Stimulated activated CD4-positive, alpha-beta T cell treated with anti-CD3 and anti-CD28 coated beads, Interleukin-1b, Interleukin-23, amount 100 ng/mL, for 48 hours (primary cell): Measurements from ENCODE around the gene COBL.

ENCODE experiments used
- DNase-seq: peaks from one replicate; pipeline ENCODE4 v3.0.0-alpha.2; 2020

The COBL gene

DNA sequence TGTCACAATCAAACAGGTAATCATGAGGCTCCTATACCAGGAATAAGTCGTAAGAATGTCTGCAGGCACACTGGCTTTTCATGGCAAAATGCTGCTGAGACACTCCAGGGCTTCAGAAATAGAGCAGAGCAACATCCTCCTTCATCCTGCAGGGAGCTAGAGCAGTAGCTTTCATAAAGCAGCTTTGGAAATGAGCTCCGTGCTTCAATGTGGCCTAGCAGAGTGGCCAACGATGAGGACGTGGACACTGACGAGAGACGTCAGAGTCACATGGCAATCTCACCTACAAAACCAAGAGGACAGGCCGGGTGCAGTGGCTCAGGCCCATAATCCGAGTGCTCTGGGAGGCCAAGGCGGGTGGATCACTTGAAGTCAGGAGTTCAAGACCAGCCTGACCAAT is 9.8 kb downstream of the COBL start:
- no peak for DNase-seq

DNA sequence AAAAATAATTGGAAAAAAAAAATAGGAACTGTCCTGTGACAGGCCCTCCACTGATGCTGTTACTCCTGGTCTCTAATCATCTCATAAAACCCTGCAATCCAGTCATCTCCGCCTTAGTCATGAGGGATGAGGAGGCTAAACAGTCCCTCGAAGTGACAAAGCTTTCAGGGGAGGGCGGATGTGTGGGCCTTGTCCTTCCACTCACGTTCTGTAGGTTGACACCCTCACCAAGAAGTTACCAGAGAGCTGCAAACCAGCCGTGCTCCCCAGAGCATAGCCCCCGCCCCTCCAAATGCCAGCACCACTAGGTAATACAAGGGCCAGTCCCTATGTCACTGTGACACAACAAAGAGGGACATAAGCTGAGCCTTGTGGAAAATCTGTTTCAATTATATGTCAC is 11.9 kb downstream of the COBL start:
- DNase-seq: no peak

DNA sequence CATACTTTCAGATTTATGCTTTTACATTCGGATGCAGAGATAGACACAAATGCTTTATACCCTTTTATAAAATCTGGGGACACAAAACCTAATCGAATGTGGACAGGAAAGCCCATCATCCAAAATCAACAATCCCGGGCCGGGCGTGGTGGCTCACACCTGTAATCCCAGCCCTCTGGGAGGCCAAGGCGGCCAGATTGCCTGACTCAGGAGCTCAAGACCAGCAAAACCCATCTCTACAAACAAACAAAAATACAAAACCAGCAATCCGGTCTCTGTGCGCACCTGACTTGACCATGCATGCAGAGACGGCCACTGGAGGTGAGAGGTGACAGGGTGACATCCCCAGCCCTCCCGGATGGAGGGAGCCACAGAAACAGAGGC is 13.5 kb downstream of the COBL start:
- no peak for DNase-seq

DNA sequence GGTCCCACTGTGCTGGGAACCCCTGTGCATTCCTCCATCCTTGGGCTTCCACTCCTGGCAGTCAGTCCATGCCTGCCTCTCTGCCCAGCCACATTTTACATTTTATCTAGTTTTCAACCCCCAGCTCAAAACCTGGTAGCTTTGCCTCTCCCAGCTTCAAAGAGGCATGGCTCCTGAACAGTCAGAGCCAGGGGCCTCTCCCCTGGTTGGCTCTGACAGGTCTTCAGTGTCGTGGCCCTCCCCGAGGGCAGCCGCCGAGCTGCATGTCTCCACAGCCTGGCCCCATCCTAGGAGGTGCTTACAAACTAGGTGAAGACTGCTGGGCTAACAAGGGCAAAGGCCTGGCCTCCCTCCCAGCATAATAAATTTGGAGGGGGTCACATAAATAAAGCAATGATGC is 14.8 kb downstream of the COBL start:
- no peak for DNase-seq

DNA sequence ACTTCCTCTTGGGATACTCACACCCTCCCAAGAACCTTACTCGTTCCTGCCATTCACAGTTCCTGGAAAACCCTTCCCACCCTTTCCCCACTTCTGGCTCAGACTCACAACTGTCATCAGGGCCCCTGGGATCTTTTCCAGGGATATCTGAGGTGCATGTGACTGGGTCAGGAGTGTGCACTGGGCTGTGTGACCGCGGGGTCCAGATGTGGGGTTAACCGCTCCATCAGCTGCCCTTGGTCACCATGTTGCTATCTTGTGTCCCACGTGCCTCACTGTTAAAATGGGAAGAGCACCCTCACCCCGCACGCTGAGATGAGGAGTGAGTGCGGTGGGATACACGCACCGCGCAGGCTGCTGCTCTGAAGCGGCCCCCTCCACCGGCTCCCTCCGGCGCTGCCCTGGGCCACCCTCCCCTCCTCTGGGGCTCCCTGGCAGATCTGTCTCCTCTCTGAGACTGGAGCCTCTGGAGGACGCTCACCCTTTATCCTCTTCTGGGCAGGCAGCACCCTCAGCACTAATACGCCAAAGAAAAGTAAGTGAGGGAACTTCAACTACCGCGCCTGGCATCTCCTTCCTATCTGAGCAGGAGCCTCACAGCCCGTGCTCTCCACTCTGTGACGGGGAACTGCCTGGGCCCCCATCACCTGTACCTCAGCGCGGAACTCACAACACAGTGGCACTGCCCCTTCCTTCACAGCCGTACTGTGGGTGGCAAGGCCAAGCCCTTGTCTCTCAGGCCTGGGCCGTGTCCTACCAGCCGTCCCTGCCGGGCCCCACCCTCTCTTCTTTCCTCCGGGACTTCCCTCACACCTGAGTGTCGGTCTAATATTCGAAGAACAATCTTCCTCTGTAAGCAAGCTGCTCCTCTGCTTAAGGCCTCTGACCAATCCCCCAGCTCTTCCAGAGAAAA is 15.6 kb downstream of the COBL start:
- no peak for DNase-seq

DNA sequence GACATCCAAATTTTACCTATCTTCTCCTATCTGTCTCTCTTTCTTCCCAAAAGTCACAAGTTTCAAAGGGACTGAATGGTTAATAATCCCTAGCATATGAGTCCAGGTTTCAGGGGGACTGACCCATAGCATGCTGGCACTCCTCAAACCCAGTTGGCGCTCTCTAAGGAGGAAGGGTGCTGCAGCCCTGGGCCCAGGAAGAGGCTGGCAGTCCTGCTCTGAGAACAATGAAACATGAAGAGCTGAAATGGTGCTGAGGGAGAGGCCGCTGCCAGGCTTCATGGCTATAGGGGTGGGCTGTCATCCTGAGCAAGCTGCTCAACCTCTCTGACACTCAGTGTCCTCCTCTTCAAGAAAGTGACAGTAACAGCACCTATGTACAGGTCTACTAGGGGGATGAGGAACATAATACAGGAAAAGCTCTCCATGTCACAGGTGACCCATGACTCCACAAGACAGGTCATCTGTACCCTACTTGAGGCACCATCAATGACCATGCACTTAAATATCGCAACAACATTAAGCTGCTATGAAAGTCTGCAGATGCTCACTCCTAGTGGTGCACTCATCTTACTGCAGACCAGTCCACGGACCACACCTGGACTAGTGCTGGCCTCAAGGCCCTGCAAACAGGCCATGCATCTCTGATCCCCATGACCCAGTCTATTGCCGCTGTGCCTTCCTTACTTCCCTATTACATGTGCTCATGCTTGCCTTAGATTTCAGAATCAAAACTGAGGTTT is 17.0 kb downstream of the COBL start:
- DNase-seq: no peak

DNA sequence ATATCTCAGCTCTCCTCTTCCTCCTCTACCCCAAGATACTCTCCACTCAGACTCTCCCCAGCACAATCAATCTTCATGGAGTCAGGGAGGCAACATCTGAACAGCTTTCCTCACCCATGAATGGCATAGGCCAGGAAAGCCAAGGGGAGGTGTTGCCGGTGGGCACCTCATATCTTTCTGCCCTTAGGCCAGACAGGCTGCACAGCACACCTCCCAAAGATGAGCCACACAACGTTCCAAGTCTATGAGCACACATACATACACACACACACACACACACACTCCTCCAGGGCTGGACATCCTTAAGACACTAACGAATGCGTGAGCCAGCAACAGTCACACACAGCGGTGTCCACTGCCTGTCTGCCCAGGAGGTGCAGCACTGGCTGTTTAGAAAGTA is 17.7 kb downstream of the COBL start:
- no peak for DNase-seq

DNA sequence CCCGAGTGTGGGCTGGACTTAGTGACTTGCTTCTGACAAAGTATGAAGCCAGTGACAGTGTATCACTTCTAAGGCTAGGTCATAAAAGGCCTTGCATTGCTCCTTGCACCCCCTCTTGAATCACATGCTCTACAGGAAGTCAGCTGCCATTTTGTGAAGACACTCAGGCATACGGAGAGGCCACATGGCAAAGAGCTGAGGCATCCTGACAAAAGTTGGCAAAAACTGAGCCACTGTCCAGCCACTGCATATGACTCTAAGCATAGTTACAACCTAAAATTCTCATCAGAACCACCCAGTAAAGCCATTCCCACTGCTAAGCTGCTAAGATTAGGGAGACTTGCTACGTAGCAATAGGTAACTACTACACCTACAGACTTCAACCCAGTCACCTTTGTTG is 18.6 kb downstream of the COBL start:
- DNase-seq: no peak

DNA sequence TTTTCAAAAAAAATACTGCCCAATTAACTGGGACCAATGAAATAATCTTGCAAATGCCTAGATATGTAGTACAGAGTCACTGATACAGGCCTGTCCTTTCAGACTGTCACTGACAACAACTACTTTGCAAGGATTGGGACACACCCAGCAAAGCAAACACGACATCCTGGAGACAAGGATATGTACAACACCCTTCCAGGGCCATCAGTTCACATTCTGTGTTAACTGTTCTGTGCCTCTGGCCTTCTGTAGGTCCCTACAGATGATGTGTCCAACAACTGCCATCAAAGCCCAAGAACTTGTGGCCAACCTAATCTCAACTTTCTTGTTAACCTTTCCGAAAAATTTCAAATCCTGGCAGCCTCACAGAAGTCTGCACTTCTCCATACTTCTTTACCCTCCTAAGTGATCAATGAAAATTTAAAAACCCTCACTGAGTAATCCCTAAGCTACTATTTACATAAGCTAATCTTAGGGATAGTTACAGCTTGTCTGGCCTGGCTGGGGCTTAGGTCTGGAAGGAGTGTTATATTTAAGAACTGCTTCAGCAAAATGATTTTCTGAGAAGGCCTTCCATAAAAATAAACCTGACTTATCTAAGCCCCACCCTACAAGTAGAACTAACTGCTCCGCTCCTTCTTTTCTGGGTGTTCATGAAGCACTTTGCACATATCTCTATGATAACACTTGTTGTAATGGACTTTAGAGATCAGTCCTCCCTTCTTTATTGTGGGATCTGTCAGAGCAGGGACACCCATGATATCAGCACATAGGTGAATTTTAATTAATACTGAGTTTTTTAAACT is 21.0 kb downstream of the COBL start:
- DNase-seq: no peak

DNA sequence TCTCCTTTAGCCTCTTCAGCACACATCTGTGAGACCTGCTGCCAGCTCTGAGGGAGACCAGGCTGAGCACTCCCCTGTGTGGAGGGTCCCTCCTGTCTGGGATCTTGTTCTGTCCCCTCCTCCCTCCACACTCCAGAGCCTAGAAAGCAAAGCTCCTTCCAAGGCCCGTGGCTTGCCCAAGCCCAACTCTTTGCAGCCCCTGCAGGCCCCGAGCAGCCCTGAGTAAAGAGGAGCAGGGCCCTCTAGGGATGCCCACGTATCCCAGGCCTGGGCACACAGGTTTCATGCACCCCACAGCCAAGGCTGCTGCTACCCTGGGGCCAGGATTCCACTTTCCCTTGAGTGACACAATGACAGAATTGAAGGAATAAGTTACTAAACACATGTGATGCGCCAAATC is 24.0 kb downstream of the COBL start:
- no peak for DNase-seq

DNA sequence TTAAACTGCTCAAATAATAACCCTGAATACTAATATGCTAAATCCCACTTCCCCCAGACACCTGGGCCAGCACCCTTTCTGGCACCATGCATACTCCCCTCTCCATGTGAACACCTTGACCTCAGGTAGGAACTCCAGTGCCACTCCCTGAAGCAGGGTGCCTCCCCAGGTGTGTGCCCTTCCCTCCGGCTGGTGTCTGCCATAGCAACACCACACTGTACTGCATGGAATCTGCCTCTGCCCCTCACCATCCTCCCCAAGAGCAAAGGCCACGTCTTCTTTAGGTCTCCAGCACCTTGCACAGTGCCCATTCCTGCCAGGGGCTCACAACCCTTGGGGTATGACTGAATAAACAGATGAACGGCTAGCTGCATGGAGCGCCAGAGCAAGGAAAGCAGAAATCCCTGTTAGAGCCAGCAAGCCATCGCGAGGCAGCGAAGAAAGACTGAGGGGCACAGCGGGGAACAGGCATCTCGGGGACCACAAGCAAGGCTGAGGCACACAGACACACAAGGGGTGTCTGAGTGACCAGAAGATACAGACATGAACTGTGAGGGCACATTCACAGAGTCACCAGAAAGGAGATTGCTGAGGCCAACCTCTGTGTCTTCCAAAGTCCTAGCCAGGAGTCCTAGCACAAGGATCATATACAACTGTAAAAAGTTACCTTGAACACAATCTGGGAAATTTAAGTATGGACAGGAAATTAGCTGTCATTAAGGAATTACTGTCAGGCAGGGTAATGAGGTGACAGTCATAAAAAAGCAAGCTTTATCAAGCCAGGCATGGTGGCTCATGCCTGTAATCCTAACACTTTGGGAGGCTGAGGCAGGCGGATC is 25.7 kb downstream of the COBL start:
- no peak for DNase-seq

DNA sequence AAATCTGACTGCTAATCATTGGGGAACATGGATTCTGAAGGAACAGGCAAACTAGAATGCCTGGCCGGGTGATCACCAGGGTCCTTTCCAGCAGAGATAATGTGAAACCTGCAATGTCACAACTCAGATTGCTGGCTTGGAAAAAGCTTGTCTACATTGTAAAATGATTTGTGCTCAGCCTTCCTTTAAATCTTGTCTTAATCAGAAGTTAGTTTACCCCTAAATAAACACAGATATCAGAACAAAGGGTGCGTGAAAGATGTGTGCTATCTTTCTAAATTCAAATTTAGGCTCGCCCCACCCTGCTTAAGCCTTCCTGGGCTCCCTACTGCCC is 26.3 kb downstream of the COBL start:
- no peak for DNase-seq

DNA sequence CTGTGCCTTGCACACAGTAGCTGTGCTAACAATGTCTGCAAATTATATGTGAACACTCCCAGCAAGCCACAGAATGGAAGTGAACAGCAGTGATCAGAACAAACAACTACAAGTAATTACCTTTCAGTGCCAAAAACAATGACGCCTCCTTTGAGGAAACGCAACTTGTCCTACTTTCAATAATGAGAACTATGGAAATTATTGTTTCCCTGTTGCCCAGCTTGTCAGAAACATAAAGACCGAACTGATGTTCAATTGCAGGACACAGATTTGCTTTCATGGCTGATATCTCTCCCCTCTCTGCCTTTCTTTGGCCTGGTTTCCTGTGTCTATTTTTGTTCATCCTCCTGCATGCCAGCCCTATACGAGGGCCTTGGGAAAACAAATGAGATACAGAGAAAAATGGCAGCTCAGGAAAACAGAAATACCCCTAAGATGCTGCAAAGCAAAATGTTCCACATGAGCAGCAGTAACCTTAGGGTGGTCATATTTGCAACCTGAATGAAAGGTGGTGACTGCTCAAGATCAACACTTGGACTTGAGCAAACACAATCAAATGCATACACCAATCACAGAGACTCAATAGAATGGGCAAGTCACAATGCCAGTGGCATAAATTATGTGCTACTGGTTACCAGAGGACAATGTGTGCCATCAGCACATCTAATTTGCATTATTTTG is 26.8 kb downstream of the COBL start:
- DNase-seq: no peak

DNA sequence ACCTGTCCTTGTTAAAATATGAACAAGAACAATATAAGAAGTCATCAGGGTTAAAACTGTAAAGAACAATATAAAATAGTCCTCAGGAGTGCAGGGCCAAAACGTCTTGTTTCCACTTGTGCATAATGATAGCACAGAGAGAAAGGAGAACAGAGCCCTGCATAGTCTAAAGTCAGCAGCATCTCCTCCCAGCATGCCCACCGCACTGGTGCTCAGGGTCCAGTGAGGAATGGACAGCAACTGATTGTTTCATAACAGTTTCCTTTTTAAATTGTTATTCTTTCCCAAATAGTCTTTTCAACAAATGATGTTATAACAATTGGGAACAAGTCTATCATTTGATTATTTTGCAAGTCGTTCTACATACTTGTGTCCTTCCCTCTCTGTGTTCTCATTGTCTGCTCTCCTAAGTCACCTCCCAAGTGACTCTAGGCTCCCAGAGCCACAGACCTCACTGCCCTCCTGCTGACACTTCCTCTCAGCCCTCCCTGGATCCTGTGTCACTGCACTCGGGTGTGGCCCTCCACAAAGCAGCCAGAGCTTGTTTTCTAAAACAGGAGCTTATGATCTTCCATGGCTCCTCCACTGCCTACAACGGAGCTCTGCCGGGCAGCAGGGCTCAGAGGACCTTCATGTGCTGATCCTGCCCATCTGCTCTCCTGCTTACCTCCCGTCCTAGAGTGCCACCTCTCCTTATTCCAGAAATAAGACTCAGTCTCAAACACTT is 27.6 kb downstream of the COBL start:
- DNase-seq: no peak

DNA sequence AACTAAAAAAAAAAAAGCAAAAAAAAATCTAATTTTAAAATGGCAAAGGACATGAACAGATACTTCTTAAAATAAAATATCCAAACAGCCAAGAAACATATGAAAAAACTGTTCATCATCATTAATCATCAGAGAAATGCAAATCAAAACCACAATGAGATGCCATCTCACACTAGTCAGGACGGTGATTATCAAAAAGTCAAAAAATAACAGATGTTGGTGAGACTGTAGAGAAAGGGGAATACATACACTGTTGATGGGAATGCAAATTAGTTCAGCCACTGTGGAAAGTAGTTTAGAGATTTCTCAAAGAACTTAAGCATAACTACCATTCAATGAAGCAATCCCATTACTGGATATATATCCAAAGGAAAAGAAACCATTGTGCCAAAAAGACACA is 30.2 kb downstream of the COBL start:
- no peak for DNase-seq

DNA sequence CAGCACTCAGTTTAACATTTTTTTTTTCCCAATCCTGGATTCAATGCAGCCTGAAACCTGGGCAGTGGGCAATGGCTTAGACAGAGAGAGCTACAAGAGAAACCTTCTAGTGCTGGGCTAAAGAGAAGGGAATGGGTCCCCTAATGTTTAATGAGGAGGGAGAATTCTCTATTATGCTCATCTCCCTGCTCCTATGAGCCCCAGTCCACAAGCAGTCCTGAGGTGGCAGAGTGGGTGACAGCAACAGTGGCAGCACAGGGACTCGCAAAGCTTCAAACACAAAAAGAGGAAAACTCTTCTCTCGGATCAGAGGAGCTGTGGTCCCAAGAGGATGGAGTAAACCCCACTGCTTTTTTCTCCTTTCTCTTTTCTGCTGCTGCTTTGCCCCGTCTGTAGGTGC is 36.5 kb downstream of the COBL start:
- no peak for DNase-seq

DNA sequence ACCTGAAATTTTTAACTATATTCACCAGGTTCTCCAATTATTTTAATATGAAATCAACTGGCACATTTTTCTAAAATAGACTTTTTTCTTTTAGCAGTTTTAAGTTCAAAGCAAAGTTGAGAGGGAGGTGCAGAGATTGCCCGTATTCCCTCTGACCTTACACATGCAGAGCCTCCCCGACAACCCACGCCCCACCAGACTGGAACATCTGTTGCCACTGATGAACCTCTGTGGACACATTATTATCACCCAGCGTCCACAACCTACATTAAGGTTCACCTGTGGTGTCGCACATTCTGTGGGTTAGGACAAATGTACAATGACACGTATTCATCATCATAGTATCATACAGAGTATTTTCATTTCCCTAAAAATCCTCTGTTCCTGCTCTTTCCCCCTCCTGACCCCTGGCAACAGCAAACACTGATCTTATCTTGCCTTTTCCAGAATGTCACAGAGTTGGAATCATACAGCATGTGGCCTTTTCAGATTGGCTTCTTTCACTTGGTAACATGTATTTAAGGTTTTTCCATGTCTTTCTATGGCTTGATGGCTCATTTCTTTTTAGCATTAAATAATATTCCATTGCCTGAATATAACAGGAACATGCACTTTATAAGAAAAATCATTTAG is 37.1 kb downstream of the COBL start:
- DNase-seq: no peak

DNA sequence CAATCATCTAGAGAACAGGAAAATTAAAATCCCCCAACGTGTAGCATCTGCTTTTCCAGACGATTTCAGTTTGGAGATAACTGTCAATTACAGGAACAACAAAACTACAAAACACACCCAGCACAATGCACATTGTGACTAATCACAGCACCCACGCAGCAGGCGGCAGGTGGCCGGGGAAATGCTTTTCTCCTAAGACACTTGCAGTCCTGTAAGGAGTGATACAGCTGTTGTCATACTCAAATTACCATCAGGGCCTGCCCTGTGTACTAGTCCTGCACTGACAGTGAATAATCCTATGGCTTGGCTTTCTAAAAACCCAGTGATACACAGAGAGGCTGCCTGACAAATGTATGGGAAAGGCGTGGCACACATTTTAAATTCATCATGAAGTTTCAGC is 37.8 kb downstream of the COBL start:
- no peak for DNase-seq

DNA sequence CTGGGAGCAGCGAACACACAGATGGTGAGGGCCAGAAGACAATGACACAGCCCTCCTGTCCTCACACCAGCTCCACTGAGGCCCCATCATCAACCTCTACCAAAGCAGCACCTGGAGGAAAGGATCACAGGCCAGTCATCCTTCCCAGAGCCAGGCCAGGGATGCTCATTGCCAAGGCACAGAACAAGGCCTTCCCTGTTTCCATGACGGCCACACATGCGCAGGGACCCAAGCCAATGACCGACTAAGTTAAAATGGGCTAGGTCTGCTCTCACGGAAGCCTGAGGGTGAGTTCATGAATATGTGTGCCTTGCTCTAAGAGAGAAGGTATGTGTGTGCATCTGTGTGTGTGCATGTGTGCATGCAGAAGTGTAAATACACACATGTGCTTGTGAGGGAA is 39.6 kb downstream of the COBL start:
- DNase-seq: no peak

DNA sequence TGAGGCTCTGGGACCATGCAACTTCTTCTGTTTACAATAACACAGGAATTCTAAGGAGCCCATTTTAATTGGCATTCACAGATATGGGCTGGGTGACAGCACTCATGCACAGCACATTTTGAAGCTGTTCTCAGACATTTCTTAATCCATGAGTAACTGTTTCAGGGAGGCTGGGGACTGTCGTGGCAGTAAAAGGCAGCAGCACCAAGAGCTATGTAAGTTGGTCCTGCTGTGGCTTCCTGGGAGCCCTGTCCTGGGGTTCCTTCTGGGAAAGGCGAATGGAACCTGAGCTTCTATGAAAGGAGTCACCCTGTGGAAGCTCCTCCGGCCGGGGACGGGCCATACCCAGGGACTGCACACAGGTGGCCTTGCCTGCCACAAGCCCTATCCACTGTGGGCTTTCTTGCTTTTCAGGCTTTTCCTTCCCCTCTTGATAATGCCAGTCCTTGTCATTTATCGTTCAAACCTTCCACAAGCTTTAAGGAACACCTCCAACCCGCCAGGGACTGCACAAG is 40.5 kb downstream of the COBL start:
- no peak for DNase-seq

DNA sequence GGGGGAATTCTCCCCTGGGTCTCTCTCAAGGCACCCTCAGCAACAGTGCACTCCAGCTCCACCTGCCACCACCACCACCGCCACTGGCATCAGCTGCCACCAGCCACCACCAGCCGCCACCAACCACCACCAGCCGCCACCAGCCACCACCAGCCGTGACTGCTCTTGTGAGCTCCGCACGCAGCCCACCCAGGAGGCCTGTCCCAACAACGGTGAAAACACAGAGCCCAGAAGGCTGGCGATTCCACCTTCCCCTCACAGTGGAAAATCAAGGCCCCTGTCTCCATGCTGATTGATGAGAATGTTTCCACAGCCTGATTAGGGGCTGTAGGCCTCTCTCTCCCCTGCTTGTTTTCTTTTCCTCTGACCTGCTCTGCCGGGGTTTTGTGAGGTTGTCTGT is 41.1 kb downstream of the COBL start:
- DNase-seq: no peak
